IMR-90 (cell line): ENCODE measurements around the gene ADCYAP1R1. TPM values are rescaled to one million over a fixed set of nuclear protein-coding genes. Genes with fewer than 3 reads are reported as not detected.

Experiments used
- polyA plus RNA-seq, 3 experiments: library from polyadenylated mRNA; depleted of rRNA; stranded (reverse); fragments of >200 nt; gene quantifications; 2 replicates each; pipeline ENCODE4 v1.2.3, GENCODE V29; 2012; ENCODE audit warnings: low replicate concordance in 1 of 3
- total RNA-seq: library from RNA; depleted of rRNA; stranded (reverse); fragments of >200 nt; gene quantifications from 2 replicates; pipeline ENCODE4 v1.2.3, GENCODE V29; 2012
- TF ChIP-seq, protein P1 (sequence below): fragments of 150-350 bp; IDR thresholded peaks from 2 replicates; pipeline ENCODE4 v1.6.1; 2016; ENCODE audit warnings: low read depth, mild to moderate bottlenecking, low read length, moderate library complexity, borderline replicate concordance

The ADCYAP1R1 gene
- total and polyA plus RNA-seq, 2 of the 4 experiments (the other 2 are of a cell fraction) = not detected

DNA sequence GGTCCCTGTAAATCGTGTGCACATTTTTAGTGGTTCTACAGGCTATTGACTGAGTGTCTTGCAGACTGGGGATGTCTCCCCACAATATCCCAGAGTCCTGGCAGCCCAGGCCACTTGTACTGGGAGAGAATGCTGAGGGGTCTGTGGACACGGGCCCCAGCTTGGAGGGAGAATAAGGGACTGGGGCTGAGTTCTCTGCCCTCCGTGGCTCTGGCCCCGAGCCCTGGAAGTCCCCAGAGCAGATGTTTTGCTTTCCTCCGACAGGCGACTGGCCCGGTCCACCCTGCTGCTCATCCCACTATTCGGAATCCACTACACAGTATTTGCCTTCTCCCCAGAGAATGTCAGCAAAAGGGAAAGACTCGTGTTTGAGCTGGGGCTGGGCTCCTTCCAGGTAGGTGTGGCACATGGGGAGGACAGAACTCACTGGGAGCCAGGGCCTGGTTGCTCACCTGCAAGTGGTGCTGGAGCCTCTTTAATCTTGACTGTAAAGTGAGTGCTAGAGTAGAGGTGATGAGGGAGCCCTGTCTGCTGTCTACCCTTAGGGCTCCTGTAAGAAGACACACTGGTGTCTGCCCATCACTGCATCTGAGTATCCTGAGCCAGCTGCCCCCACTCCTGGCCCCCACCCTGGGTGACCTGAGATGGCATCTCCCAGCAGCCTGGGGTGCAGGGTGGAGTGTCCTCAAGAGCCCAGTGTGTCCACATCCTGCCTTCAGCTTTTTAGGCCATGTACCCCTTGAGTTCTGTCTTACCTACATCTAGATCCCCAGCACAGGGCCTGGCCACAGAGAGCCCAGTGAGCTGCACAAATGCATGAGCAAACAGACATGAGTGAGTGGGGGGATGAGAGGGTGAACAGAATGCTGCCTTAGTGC, 51.1 kb downstream of the ADCYAP1R1 start (continued):
- TF ChIP-seq, protein P1, sequence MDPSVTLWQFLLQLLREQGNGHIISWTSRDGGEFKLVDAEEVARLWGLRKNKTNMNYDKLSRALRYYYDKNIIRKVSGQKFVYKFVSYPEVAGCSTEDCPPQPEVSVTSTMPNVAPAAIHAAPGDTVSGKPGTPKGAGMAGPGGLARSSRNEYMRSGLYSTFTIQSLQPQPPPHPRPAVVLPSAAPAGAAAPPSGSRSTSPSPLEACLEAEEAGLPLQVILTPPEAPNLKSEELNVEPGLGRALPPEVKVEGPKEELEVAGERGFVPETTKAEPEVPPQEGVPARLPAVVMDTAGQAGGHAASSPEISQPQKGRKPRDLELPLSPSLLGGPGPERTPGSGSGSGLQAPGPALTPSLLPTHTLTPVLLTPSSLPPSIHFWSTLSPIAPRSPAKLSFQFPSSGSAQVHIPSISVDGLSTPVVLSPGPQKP = no peak
